GM12878 (cell line): ENCODE data around the gene TMEM168.

Experiments
- BCL3 ChIP-seq: IDR thresholded peaks from 2 replicates; pipeline ENCODE4 v1.6.1; 2011; ENCODE audit warnings: borderline replicate concordance, low read depth, mild to moderate bottlenecking, moderate library complexity, low read length; ENCODE audit not compliant: insufficient read depth, poor library complexity, severe bottlenecking
- CTCF ChIP-seq, 3 experiments: IDR thresholded peaks in 2 of 3; conservative IDR thresholded peaks in 1 of 3; 2 replicates each; pipeline ENCODE4 v1.5.1; 2011; ENCODE audit warnings: low read depth in 3 of 3, low read length in 3 of 3, mild to moderate bottlenecking in 3 of 3, control low read depth in 2 of 3, moderate library complexity in 2 of 3, inconsistent platforms in 1 of 3, mixed read lengths in 1 of 3; ENCODE audit not compliant: control insufficient read depth in 2 of 3, insufficient read depth in 1 of 3; ENCODE audit errors: extremely low read depth in 1 of 3
- ESRRA ChIP-seq: IDR thresholded peaks from 2 replicates; pipeline ENCODE4 v1.6.1; 2012; ENCODE audit warnings: mild to moderate bottlenecking, low read length, improper control_type of control experiment
- EZH2 ChIP-seq: IDR thresholded peaks from 2 replicates; pipeline ENCODE4 v1.6.1; 2012; ENCODE audit warnings: low read depth, mild to moderate bottlenecking, control low read depth, inconsistent platforms, low read length, borderline replicate concordance; ENCODE audit not compliant: control insufficient read depth
- FOS ChIP-seq: IDR thresholded peaks from 3 replicates; pipeline ENCODE4 v1.6.1; 2011; ENCODE audit warnings: borderline replicate concordance; ENCODE audit not compliant: insufficient read length; ENCODE audit errors: extremely low read depth
- MEF2A ChIP-seq: IDR thresholded peaks from 2 replicates; pipeline ENCODE4 v1.6.1; 2011; ENCODE audit warnings: low read depth, mild to moderate bottlenecking, low read length, moderate library complexity; ENCODE audit not compliant: insufficient read depth
- NFYB ChIP-seq: IDR thresholded peaks from 2 replicates; pipeline ENCODE4 v1.6.1; 2011; ENCODE audit warnings: low read depth, mild to moderate bottlenecking, low read length, improper control_type of control experiment, moderate library complexity; ENCODE audit not compliant: insufficient read depth
- POLR2A ChIP-seq: IDR thresholded peaks from 2 replicates; pipeline ENCODE4 v1.6.1; 2011; ENCODE audit warnings: low read depth, mild to moderate bottlenecking, low read length
- POLR2AphosphoS5 ChIP-seq: IDR thresholded peaks from 2 replicates; pipeline ENCODE4 v1.6.1; 2011; ENCODE audit warnings: mild to moderate bottlenecking, low read length, inconsistent platforms
- RCOR1 ChIP-seq: conservative IDR thresholded peaks from 2 replicates; pipeline ENCODE4 v1.6.1; 2012; ENCODE audit warnings: low read depth, low read length, improper control_type of control experiment
- SMAD1 ChIP-seq: fragments of 450-650 bp; IDR thresholded peaks from 2 replicates; pipeline ENCODE4 v1.6.1; 2018; ENCODE audit warnings: mild to moderate bottlenecking, low read depth; ENCODE audit not compliant: partially characterized antibody
- SP1 ChIP-seq: IDR thresholded peaks from one replicate; pipeline ENCODE4 v1.6.1; 2011; ENCODE audit warnings: low read depth, low read length
- SREBF1 ChIP-seq: IDR thresholded peaks from 2 replicates; pipeline ENCODE4 v1.6.1; 2012; ENCODE audit warnings: mild to moderate bottlenecking, low read length
- TCF12 ChIP-seq: IDR thresholded peaks from 2 replicates; pipeline ENCODE4 v1.6.1; 2011; ENCODE audit warnings: low read depth, mild to moderate bottlenecking, low read length

GRCh38 chr7:112744818-112745217 lies 45.4 kb downstream of the TMEM168 start:
- TF ChIP-seq SMAD1, result no peak
- no peak for TF ChIP-seq POLR2AphosphoS5
- no peak for TF ChIP-seq ESRRA
- TF ChIP-seq CTCF (IDR thresholded peaks at IDR 0.05 in 2 of 3, conservative IDR thresholded peaks at IDR 0.05 in 1 of 3; ENCODE audit: control insufficient read depth in 2 of 3, extremely low read depth in 1 of 3, insufficient read depth in 1 of 3, low read depth in 3 of 3, low read length in 3 of 3), result no peak
- TF ChIP-seq SP1, result no peak
- TF ChIP-seq BCL3, result no peak
- TF ChIP-seq TCF12, result no peak
- no peak for TF ChIP-seq SREBF1
- TF ChIP-seq EZH2, result no peak
- no peak for TF ChIP-seq POLR2A
- TF ChIP-seq RCOR1, result no peak
- no peak for TF ChIP-seq FOS
- no peak for TF ChIP-seq NFYB
- TF ChIP-seq MEF2A, result no peak
